Measurements from ENCODE around the gene SLC19A2. TPM values are rescaled to one million over a fixed set of nuclear protein-coding genes. Genes with fewer than 3 reads are reported as not detected.

The SLC19A2 gene
- total RNA-seq, 1 experiment from 2014 or later = 9.9 TPM

- peaks cover 31% of the 10 kb centered on the region for H3K4me1 ChIP-seq (ENCODE audit: insufficient read depth, low read length, poor library complexity, severe bottlenecking)
- no peaks in the 10 kb centered on the region for H3K36me3 ChIP-seq (ENCODE audit: insufficient read depth, low read length, poor library complexity, severe bottlenecking)
- no peaks in the 10 kb centered on the region for H3K9me3 ChIP-seq (ENCODE audit: low read depth, low read length, poor library complexity, severe bottlenecking)
- TF ChIP-seq CTCF (conservative IDR thresholded peaks at IDR 0.05; ENCODE audit: low read depth, low read length) (no peak), EZH2 (IDR thresholded peaks at IDR 0.05; ENCODE audit: borderline replicate concordance, low read depth, low read length, poor library complexity, severe bottlenecking) (no peak)
- intact Hi-C loops (cut with micrococcal nuclease; ENCODE audit: unreplicated experiment) = loop anchor here (2.0 kb wide), 1 partner anchor 57 kb away; the partner anchor contains the start of gene CCDC181
- no peak for DNase-seq (ENCODE audit: low spot score)
- no peak overlapping the region for H3K27ac ChIP-seq (ENCODE audit: low read depth, low read length, poor library complexity, severe bottlenecking)
- H3K4me3 ChIP-seq (ENCODE audit: low read depth, low read length, poor library complexity, severe bottlenecking) = peak overlapping the region; percentile 82
- ChIA-PET CTCF (no interaction called here), POLR2A (ENCODE audit: low non-redundant PET) (no interaction called here)
- BruUV-seq (replicated peaks) = no TSS peak
- H3K27me3 ChIP-seq (replicated peaks; ENCODE audit: insufficient read depth, low read depth, low read length, poor library complexity) = no peaks in the 10 kb centered on the region
Measured at GRCh38 chr1:169484101-169484500, 1.6 kb downstream of the SLC19A2 start.

GRCh38 chr1:169483500-169483966 lies 2.2 kb downstream of the SLC19A2 start:
- no peaks in the 10 kb centered on the region for H3K9me3 ChIP-seq (ENCODE audit: low read depth, low read length, poor library complexity, severe bottlenecking)
- no TSS peak for BruUV-seq (replicated peaks)
- ChIA-PET CTCF (no interaction called here), POLR2A (ENCODE audit: low non-redundant PET) (no interaction called here)
- peaks cover 31% of the 10 kb centered on the region for H3K4me1 ChIP-seq (ENCODE audit: insufficient read depth, low read length, poor library complexity, severe bottlenecking)
- H3K27ac ChIP-seq (ENCODE audit: low read depth, low read length, poor library complexity, severe bottlenecking) = no peak overlapping the region
- TF ChIP-seq EZH2 (IDR thresholded peaks at IDR 0.05; ENCODE audit: borderline replicate concordance, low read depth, low read length, poor library complexity, severe bottlenecking) (no peak), CTCF (conservative IDR thresholded peaks at IDR 0.05; ENCODE audit: low read depth, low read length) (no peak)
- intact Hi-C loops (cut with micrococcal nuclease; ENCODE audit: unreplicated experiment) = no loop called here
- no peaks in the 10 kb centered on the region for H3K27me3 ChIP-seq (replicated peaks; ENCODE audit: insufficient read depth, low read depth, low read length, poor library complexity)
- H3K4me3 ChIP-seq (ENCODE audit: low read depth, low read length, poor library complexity, severe bottlenecking) = peak overlapping the region; percentile 82
- DNase-seq (ENCODE audit: low spot score) = no peak
- no peaks in the 10 kb centered on the region for H3K36me3 ChIP-seq (ENCODE audit: insufficient read depth, low read length, poor library complexity, severe bottlenecking)

GRCh38 chr1:169479363-169480066 lies 6.2 kb downstream of the SLC19A2 start:
- TF ChIP-seq CTCF (conservative IDR thresholded peaks at IDR 0.05; ENCODE audit: low read depth, low read length) (no peak), EZH2 (IDR thresholded peaks at IDR 0.05; ENCODE audit: borderline replicate concordance, low read depth, low read length, poor library complexity, severe bottlenecking) (no peak)
- Histone ChIP-seq H3K4me3 (ENCODE audit: low read depth, low read length, poor library complexity, severe bottlenecking) (no peak overlapping the region), H3K27me3 (replicated peaks; ENCODE audit: insufficient read depth, low read depth, low read length, poor library complexity) (no peaks in the 10 kb centered on the region), H3K36me3 (ENCODE audit: insufficient read depth, low read length, poor library complexity, severe bottlenecking) (no peaks in the 10 kb centered on the region), H3K27ac (ENCODE audit: low read depth, low read length, poor library complexity, severe bottlenecking) (no peak overlapping the region), H3K9me3 (ENCODE audit: low read depth, low read length, poor library complexity, severe bottlenecking) (no peaks in the 10 kb centered on the region), H3K4me1 (ENCODE audit: insufficient read depth, low read length, poor library complexity, severe bottlenecking) (peaks cover 30% of the 10 kb centered on the region)
- ChIA-PET POLR2A (ENCODE audit: low non-redundant PET) (no interaction called here), CTCF (interaction anchor here (0.6 kb wide), 1 partner anchor 131 kb away, joined by 3 read pairs; no protein-coding TSS in a partner anchor)
- DNase-seq (ENCODE audit: low spot score) = peak; percentile 18
- intact Hi-C loops (cut with micrococcal nuclease; ENCODE audit: unreplicated experiment) = no loop called here
- BruUV-seq (replicated peaks) = no TSS peak

Data from A673 (cell line).